Activated T-cell treated with anti-CD3 and anti-CD28 coated beads, Interleukin-2, amount 50 U/mL, for 72 hours (primary cell): Measurements from ENCODE around the gene MAGEA9B. TPM values are rescaled to one million over a fixed set of nuclear protein-coding genes. Genes with fewer than 3 reads are reported as not detected.
A peak's percentile ranks its signal among the peaks of the same experiment; 100 is the strongest.
"Not testable (repeated sequence)": the region's sequence is repeated elsewhere in the genome, so short reads cannot be mapped to it uniquely, and the experiment has no call there.

Experiments used
- ATAC-seq, 2 donors: fragments of 150-1000 bp; cut with Tn5 transposase; replicated peaks in 1 of 2; 2 replicates each; pipeline ENCODE4 v1.10.0; 2021; ENCODE audit warnings: moderate library complexity in 2 of 2, mild to moderate bottlenecking in 1 of 2
- DNase-seq, 2 donors: peaks; one replicate each; pipeline ENCODE4 v3.0.0; 2021 to 2022; ENCODE audit warnings: mixed read lengths in 1 of 2
- H3K27ac Mint-ChIP-seq: one replicate; pipeline ENCODE4 v1.8.0; 2022; ENCODE audit warnings: mild to moderate bottlenecking, moderate library complexity, mixed read lengths
- H3K27me3 Mint-ChIP-seq: one replicate; pipeline ENCODE4 v1.8.0; 2022; ENCODE audit warnings: low read depth, mixed read lengths
- H3K36me3 Mint-ChIP-seq, 2 donors: one replicate each; pipeline ENCODE4 v1.8.0; 2022; ENCODE audit warnings: mixed read lengths in 2 of 2, mild to moderate bottlenecking in 1 of 2; ENCODE audit not compliant: insufficient read depth in 2 of 2
- H3K4me1 Mint-ChIP-seq: one replicate; pipeline ENCODE4 v1.8.0; 2022; ENCODE audit warnings: low read depth, mixed read lengths
- H3K4me3 Mint-ChIP-seq, 2 donors: one replicate each; pipeline ENCODE4 v1.8.0; 2022; ENCODE audit warnings: mild to moderate bottlenecking in 2 of 2, mixed read lengths in 2 of 2, moderate library complexity in 2 of 2
- H3K9me3 Mint-ChIP-seq, 2 donors: one replicate each; pipeline ENCODE4 v1.8.0; 2022; ENCODE audit warnings: mixed read lengths in 2 of 2
- total RNA-seq, 2 donors: library from RNA; stranded (reverse); gene quantifications; one replicate each; pipeline ENCODE4 v1.2.3, GENCODE V29; 2022

MAGEA9B gene
- total RNA-seq, 2 donors from 2014 or later, result not detected

GRCh38 chrX:149605248-149605885 lies 18.1 kb upstream of the MAGEA9B start:
- ATAC-seq, H3K27ac Mint-ChIP-seq: not testable (repeated sequence)

DNA sequence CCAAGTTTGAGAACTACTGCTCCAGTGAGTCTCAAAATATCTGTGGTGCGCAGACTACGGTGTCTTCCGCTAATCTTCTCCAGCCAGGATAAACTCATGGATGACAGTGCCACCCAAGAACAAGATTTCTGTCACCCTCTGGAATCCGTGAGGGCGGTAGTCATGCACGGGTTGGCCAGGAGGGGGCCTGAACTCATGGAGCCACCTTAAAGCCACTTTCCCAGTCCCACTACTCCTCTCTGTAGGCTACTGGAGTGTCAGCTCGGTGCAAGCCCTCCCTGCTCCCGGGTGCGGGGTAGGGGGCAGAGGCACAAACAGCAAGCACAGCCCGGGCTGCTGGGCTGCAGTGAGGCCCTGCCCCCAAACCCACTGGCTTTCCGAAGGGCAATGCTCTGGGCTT lies 11.3 kb upstream of the MAGEA9B start:
- not testable (repeated sequence) for H3K27me3 Mint-ChIP-seq, H3K27ac Mint-ChIP-seq, H3K4me1 Mint-ChIP-seq

More at GRCh38 chrX:149605248-149605885, 18.1 kb upstream of the MAGEA9B start:
- DNase-seq, H3K4me3 Mint-ChIP-seq, H3K9me3 Mint-ChIP-seq, H3K4me1 Mint-ChIP-seq, H3K36me3 Mint-ChIP-seq: not testable (repeated sequence)
- H3K27me3 Mint-ChIP-seq, result peaks cover 19% of the 10 kb centered on the region

GRCh38 chrX:149595943-149596342 lies 8.7 kb upstream of the MAGEA9B start:
- not testable (repeated sequence) for H3K4me3 Mint-ChIP-seq, H3K9me3 Mint-ChIP-seq, ATAC-seq, DNase-seq, H3K27me3 Mint-ChIP-seq, H3K36me3 Mint-ChIP-seq, H3K27ac Mint-ChIP-seq, H3K4me1 Mint-ChIP-seq

More for the DNA sequence above, 11.3 kb upstream of the MAGEA9B start:
- not testable (repeated sequence) for H3K36me3 Mint-ChIP-seq, ATAC-seq, H3K9me3 Mint-ChIP-seq, H3K4me3 Mint-ChIP-seq, DNase-seq

- not testable (repeated sequence) for H3K4me1 Mint-ChIP-seq, H3K4me3 Mint-ChIP-seq, H3K9me3 Mint-ChIP-seq, DNase-seq, H3K27ac Mint-ChIP-seq, H3K36me3 Mint-ChIP-seq, ATAC-seq, H3K27me3 Mint-ChIP-seq
These were observed 8.0 kb upstream of the MAGEA9B start, which contains the start of gene HSFX2 for GRCh38 chrX:149595214-149595613. Gene HSFX2 (minus strand): TSS chrX:149595314. CDS start chrX:149594700, 614 bp downstream.

DNA sequence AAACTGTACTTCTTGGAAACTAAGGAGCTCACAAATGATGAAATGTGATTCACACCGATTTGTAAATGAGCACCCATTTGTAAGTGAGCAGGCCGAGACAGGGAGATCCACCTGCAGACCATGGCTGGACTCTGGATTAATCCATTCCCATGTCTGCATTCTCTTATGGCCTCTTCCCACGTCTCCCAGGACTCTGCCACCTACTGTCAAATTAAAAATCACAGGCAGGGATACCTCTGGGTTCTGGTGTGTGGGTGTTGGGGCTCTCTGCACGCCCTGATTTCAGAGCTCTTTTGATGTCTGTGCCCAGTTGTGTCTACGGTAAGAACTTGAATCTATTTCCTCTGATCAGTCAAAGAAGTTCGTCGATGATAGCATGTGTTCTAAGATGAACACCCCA lies 3.7 kb upstream of the MAGEA9B start:
- not testable (repeated sequence) for H3K4me1 Mint-ChIP-seq, H3K4me3 Mint-ChIP-seq, H3K27me3 Mint-ChIP-seq, ATAC-seq, H3K27ac Mint-ChIP-seq, H3K9me3 Mint-ChIP-seq, DNase-seq, H3K36me3 Mint-ChIP-seq

GRCh38 chrX:149585631-149586030 lies 1.6 kb downstream of the MAGEA9B start:
- not testable (repeated sequence) for ATAC-seq, H3K27ac Mint-ChIP-seq, H3K4me3 Mint-ChIP-seq, H3K4me1 Mint-ChIP-seq, DNase-seq, H3K36me3 Mint-ChIP-seq, H3K27me3 Mint-ChIP-seq, H3K9me3 Mint-ChIP-seq

DNA sequence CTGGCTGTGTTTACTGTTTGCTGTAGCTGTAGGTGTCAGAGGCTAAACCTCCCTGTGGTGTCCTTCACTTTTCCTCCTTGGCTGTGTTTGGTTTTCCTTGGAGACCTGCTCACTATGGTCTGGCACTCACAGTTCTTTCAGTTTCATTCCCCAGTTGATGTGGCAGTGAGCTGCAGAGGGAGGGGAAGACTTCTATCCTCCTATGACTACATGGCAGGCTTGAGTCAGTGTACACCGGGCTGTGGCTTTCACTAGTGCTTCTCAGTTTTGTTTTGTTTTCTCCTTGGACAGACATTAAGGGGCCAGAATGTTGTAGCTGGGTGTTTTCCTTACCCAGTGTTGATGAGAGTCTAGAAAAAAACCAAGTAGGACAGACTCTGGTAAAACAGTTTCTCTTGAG lies 13.8 kb downstream of the MAGEA9B start:
- H3K4me1 Mint-ChIP-seq, result peaks cover 18% of the 10 kb centered on the region

GRCh38 chrX:149572743-149573142 lies 14.5 kb downstream of the MAGEA9B start:
- peaks cover 18% of the 10 kb centered on the region for H3K4me1 Mint-ChIP-seq
- peaks cover 22% of the 10 kb centered on the region for H3K27me3 Mint-ChIP-seq
- ATAC-seq, result no peak
- no peaks in the 10 kb centered on the region for H3K9me3 Mint-ChIP-seq
- DNase-seq, result no peak
- peak overlapping the region; percentile 49 to 66 for H3K4me3 Mint-ChIP-seq
- H3K36me3 Mint-ChIP-seq, result no peaks in the 10 kb centered on the region
- no peak overlapping the region for H3K27ac Mint-ChIP-seq

More for the DNA sequence above, 13.8 kb downstream of the MAGEA9B start:
- DNase-seq, H3K9me3 Mint-ChIP-seq, H3K27ac Mint-ChIP-seq, H3K36me3 Mint-ChIP-seq: not testable (repeated sequence)
- ATAC-seq, result peak; percentile 96 to 98
- H3K4me3 Mint-ChIP-seq, result peak overlapping the region in 1 of 2 donors; percentile 66
- peaks cover 19% of the 10 kb centered on the region for H3K27me3 Mint-ChIP-seq

- no peaks in the 10 kb centered on the region for H3K36me3 Mint-ChIP-seq
- peaks cover 31% of the 10 kb centered on the region for H3K27me3 Mint-ChIP-seq
- DNase-seq (no peak), ATAC-seq (no peak)
- H3K4me3 Mint-ChIP-seq, result no peak overlapping the region
- no peaks in the 10 kb centered on the region for H3K9me3 Mint-ChIP-seq
- H3K4me1 Mint-ChIP-seq, result peaks cover 18% of the 10 kb centered on the region
- no peak overlapping the region for H3K27ac Mint-ChIP-seq
These were observed 15.5 kb downstream of the MAGEA9B start for GRCh38 chrX:149571770-149572169.

DNA sequence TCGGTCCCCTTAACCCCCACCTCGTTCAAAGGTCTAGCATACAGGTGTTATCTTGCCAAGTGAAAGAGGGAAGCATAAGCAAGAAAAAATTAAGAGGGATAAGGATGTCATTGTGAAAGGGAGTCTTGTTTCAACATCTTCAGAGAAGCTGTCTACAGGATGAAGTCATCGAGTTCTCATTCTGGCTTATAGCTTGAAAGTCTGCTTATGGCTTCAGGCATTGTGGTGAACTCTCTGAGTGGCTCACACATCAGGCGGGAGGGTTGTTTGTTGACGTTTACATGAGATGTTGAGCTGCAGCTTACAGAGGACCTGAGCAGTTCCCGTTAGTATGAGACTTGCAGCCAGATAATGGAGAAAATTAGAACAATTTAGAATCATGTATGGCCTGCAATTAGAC lies 16.6 kb downstream of the MAGEA9B start:
- H3K36me3 Mint-ChIP-seq, result no peaks in the 10 kb centered on the region
- no peaks in the 10 kb centered on the region for H3K9me3 Mint-ChIP-seq
- no peak overlapping the region for H3K27ac Mint-ChIP-seq
- H3K4me3 Mint-ChIP-seq, result no peak overlapping the region
- no peak for DNase-seq
- ATAC-seq, result no peak
- H3K27me3 Mint-ChIP-seq, result peaks cover 35% of the 10 kb centered on the region
- H3K4me1 Mint-ChIP-seq, result peaks cover 18% of the 10 kb centered on the region

GRCh38 chrX:149569770-149570169 lies 17.5 kb downstream of the MAGEA9B start:
- Mint-ChIP-seq H3K27me3 (peaks cover 35% of the 10 kb centered on the region), H3K9me3 (no peaks in the 10 kb centered on the region), H3K36me3 (no peaks in the 10 kb centered on the region), H3K4me1 (peaks cover 18% of the 10 kb centered on the region), H3K4me3 (no peak overlapping the region), H3K27ac (no peak overlapping the region)
- peak; percentile 53 to 55 for ATAC-seq
- peak in 1 of 2 donors; percentile 14 for DNase-seq

GRCh38 chrX:149568701-149569296 lies 18.5 kb downstream of the MAGEA9B start:
- Mint-ChIP-seq H3K36me3 (no peaks in the 10 kb centered on the region), H3K4me3 (no peak overlapping the region), H3K4me1 (peaks cover 18% of the 10 kb centered on the region), H3K9me3 (no peaks in the 10 kb centered on the region), H3K27me3 (peaks cover 35% of the 10 kb centered on the region), H3K27ac (no peak overlapping the region)
- DNase-seq (no peak), ATAC-seq (no peak)

GRCh38 chrX:149567621-149568417 lies 19.4 kb downstream of the MAGEA9B start:
- Mint-ChIP-seq H3K4me1 (peaks cover 13% of the 10 kb centered on the region), H3K27ac (no peak overlapping the region), H3K9me3 (no peaks in the 10 kb centered on the region), H3K36me3 (no peaks in the 10 kb centered on the region), H3K27me3 (peaks cover 35% of the 10 kb centered on the region), H3K4me3 (no peak overlapping the region)
- DNase-seq (no peak), ATAC-seq (no peak)
